Transverse colon (tissue), 4 donors: Measurements from ENCODE around the gene MRPL20.

Experiments
- POLR2AphosphoS5 ChIP-seq, 3 donors: sonication (generic); formaldehyde crosslinking; IDR thresholded peaks; one replicate each; pipeline ENCODE4 v1.6.1; 2016; ENCODE audit warnings: antibody characterized with exemption in 3 of 3
- TF ChIP-seq, protein P1 (sequence below), 5 experiments: fragments of 200-600 bp in 3 of 5; fragments of 450-650 bp in 2 of 5; sonication (generic) in 3 of 5; IDR thresholded peaks; 1 replicate in 2 of 5; 2 replicates in 3 of 5; pipeline ENCODE4 v1.5.1; 2016 to 2017; ENCODE audit warnings: antibody characterized with exemption in 5 of 5, inconsistent platforms in 3 of 5, mild to moderate bottlenecking in 2 of 5, moderate library complexity in 1 of 5

DNA sequence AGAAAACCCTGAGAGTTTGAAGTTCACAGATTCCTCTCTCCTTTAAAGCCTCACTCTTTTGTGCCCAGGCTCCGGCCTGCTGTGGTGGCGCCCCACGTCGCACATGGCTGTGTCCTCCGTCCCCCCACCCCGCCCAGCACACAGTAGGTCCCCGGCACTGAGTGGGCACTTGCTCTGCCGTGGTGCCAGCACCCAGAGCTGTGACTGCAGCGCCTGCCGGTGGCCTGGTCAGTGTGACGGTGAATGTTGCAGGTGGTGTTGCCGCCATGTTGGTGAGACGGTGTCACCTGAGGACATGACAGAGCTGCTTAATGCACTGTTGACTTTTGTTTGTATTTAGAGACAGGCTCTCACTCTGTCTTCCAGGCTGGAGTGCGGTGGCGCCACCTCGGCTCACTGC is 45.8 kb upstream of the MRPL20 start:
- TF ChIP-seq, protein P1, sequence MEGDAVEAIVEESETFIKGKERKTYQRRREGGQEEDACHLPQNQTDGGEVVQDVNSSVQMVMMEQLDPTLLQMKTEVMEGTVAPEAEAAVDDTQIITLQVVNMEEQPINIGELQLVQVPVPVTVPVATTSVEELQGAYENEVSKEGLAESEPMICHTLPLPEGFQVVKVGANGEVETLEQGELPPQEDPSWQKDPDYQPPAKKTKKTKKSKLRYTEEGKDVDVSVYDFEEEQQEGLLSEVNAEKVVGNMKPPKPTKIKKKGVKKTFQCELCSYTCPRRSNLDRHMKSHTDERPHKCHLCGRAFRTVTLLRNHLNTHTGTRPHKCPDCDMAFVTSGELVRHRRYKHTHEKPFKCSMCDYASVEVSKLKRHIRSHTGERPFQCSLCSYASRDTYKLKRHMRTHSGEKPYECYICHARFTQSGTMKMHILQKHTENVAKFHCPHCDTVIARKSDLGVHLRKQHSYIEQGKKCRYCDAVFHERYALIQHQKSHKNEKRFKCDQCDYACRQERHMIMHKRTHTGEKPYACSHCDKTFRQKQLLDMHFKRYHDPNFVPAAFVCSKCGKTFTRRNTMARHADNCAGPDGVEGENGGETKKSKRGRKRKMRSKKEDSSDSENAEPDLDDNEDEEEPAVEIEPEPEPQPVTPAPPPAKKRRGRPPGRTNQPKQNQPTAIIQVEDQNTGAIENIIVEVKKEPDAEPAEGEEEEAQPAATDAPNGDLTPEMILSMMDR (IDR thresholded peaks at IDR 0.05), result no peak
- no peak for TF ChIP-seq POLR2AphosphoS5 (IDR thresholded peaks at IDR 0.05)
